Activated CD4-positive, alpha-beta T cell treated with anti-CD3 and anti-CD28 coated beads for 4 hours (primary cell): ENCODE results near the gene TRPC6.

Source experiments
- DNase-seq, 2 donors: peaks; one replicate each; pipeline ENCODE4 v3.0.0-alpha.2; 2020

Gene TRPC6

GRCh38 chr11:101583251-101584128 is at the start of gene TRPC6:
Gene TRPC6, minus strand, starts transcription at chr11:101584007. Its CDS starts 504 bp downstream, at chr11:101583503.
- DNase-seq = no peak

- DNase-seq = no peak
Observed at GRCh38 chr11:101620026-101620425, 36.2 kb upstream of the TRPC6 start.

GRCh38 chr11:101618709-101619108 is 34.9 kb upstream of the TRPC6 start:
- DNase-seq = no peak

GRCh38 chr11:101617735-101618332 is 34.0 kb upstream of the TRPC6 start:
- no peak for DNase-seq

- no peak for DNase-seq
Observed at GRCh38 chr11:101612481-101612880, 28.7 kb upstream of the TRPC6 start.

GRCh38 chr11:101600924-101601323 is 17.1 kb upstream of the TRPC6 start:
- DNase-seq = no peak

- DNase-seq = no peak
Observed at GRCh38 chr11:101586965-101587364, 3.2 kb upstream of the TRPC6 start.

- no peak for DNase-seq
Observed at GRCh38 chr11:101584655-101585054, 848 bp upstream of the TRPC6 start.

GRCh38 chr11:101584129-101584515 is 315 bp upstream of the TRPC6 start:
- DNase-seq = no peak

GRCh38 chr11:101582989-101583250 is 887 bp downstream of the TRPC6 start:
- no peak for DNase-seq

GRCh38 chr11:101582236-101582988 is 1.4 kb downstream of the TRPC6 start:
- no peak for DNase-seq

GRCh38 chr11:101577461-101577860 is 6.3 kb downstream of the TRPC6 start:
- no peak for DNase-seq

GRCh38 chr11:101576456-101576855 is 7.4 kb downstream of the TRPC6 start:
- no peak for DNase-seq

GRCh38 chr11:101574886-101575285 is 8.9 kb downstream of the TRPC6 start:
- no peak for DNase-seq

GRCh38 chr11:101567071-101567470 is 16.7 kb downstream of the TRPC6 start:
- DNase-seq = no peak

- DNase-seq = no peak
Observed at GRCh38 chr11:101566626-101567025, 17.2 kb downstream of the TRPC6 start.

- DNase-seq = no peak
Observed at GRCh38 chr11:101563166-101563565, 20.6 kb downstream of the TRPC6 start.

- DNase-seq = no peak
Observed at GRCh38 chr11:101555366-101555765, 28.4 kb downstream of the TRPC6 start.

GRCh38 chr11:101553891-101554292 is 29.9 kb downstream of the TRPC6 start:
- no peak for DNase-seq

GRCh38 chr11:101552888-101553287 is 30.9 kb downstream of the TRPC6 start:
- DNase-seq = no peak

GRCh38 chr11:101528541-101528940 is 55.3 kb downstream of the TRPC6 start:
- DNase-seq = no peak

GRCh38 chr11:101523634-101524260 is 60.1 kb downstream of the TRPC6 start:
- DNase-seq = no peak

- no peak for DNase-seq
Observed at GRCh38 chr11:101523193-101523592, 60.6 kb downstream of the TRPC6 start.

GRCh38 chr11:101521821-101522220 is 62.0 kb downstream of the TRPC6 start:
- DNase-seq = no peak
